Left lung (tissue), 10 donors: ENCODE measurements around the gene GTSE1. TPM values are rescaled to one million over a fixed set of nuclear protein-coding genes. Genes with fewer than 3 reads are reported as not detected.

Experiments
- ATAC-seq: fragments of 200-7000 bp; cut with Tn5 transposase; one replicate; pipeline ENCODE4 v1.9.1; 2020; ENCODE audit warnings: moderate library complexity
- DNase-seq, 4 donors: peaks; one replicate each; pipeline ENCODE4 v3.0.0-alpha.2; 2013 to 2020
- H3K27ac ChIP-seq, 2 donors: fragments of 200-600 bp; sonication (generic) in 1 of 2; one replicate each; pipeline versions ENCODE4 v1.5.0 to v1.8.0; 2020 to 2021
- H3K27me3 ChIP-seq, 2 donors: fragments of 200-600 bp; sonication (generic) in 1 of 2; one replicate each; pipeline versions ENCODE4 v1.5.0 to v1.8.0; 2020 to 2021
- H3K36me3 ChIP-seq, 2 donors: fragments of 200-600 bp; sonication (generic) in 1 of 2; one replicate each; pipeline versions ENCODE4 v1.5.0 to v1.8.0; 2020 to 2021
- H3K4me1 ChIP-seq, 2 donors: fragments of 200-600 bp; one replicate each; pipeline ENCODE4 v1.8.0; 2021
- H3K4me3 ChIP-seq, 2 donors: fragments of 200-600 bp; sonication (generic) in 1 of 2; one replicate each; pipeline versions ENCODE4 v1.5.0 to v1.8.0; 2020 to 2021; ENCODE audit warnings: mild to moderate bottlenecking in 1 of 2
- H3K9me3 ChIP-seq, 2 donors: fragments of 200-600 bp; sonication (generic) in 1 of 2; one replicate each; pipeline versions ENCODE4 v1.5.0 to v1.8.0; 2020 to 2021
- CTCF ChIP-seq, 2 donors: fragments of 200-600 bp; sonication (generic) in 1 of 2; IDR thresholded peaks; one replicate each; pipeline versions ENCODE4 v1.5.0 to v1.8.0; 2021; ENCODE audit warnings: antibody characterized with exemption in 2 of 2
- intact Hi-C, 2 donors: fragments of 100-400 bp; cut with DNase I; formaldehyde crosslinking; loops; one replicate each; pipeline versions ENCODE4 v1.11.2 to v1.14.2; 2022
- polyA plus RNA-seq, 6 donors: library from polyadenylated mRNA; unstranded; fragments of 120-200 nt; gene quantifications; one replicate each; pipeline ENCODE4 v1.2.1, GENCODE V29; 2013; ENCODE audit not compliant: insufficient read length in 6 of 6
- total RNA-seq, 2 donors: library from RNA; stranded (reverse); fragmentation: NEBNext Ultra II Directional; extraction: Animal tissue kit (Norgen Biotek cat#: 25700); gene quantifications; one replicate each; pipeline ENCODE4 v1.2.1, GENCODE V29; 2021
- donor health status: DM: no; HTN: yes; CAD: no.
- donor health status: DM: no; HTN: no; CAD: no.

The GTSE1 gene
- total and polyA plus RNA-seq, 8 donors: 1.5 to 30.6 (median 15.3) TPM

- Histone ChIP-seq H3K27me3 (no peaks in the 10 kb centered on the region), H3K27ac (peak overlapping the region in 1 of 2 donors; percentile 91), H3K4me1 (peaks cover 6 to 19% of the 10 kb centered on the region in 2 donors), H3K36me3 (no peaks in the 10 kb centered on the region), H3K4me3 (peak overlapping the region; percentile 71 to 75), H3K9me3 (no peaks in the 10 kb centered on the region)
- TF ChIP-seq CTCF (IDR thresholded peaks at IDR 0.05): no peak
- no peak for DNase-seq
- no peak for ATAC-seq
- intact Hi-C loops: no loop called here
These were observed 45.4 kb upstream of the GTSE1 start for GRCh38 chr22:46251266-46251665.

- no peak overlapping the region for H3K27ac ChIP-seq
- H3K9me3 ChIP-seq: no peaks in the 10 kb centered on the region
- H3K4me1 ChIP-seq: peaks cover 6 to 19% of the 10 kb centered on the region in 2 donors
- H3K36me3 ChIP-seq: no peaks in the 10 kb centered on the region
- no peak for TF ChIP-seq CTCF (IDR thresholded peaks at IDR 0.05)
- ATAC-seq: no peak
- H3K4me3 ChIP-seq: no peak overlapping the region
- intact Hi-C loops: no loop called here
- no peaks in the 10 kb centered on the region for H3K27me3 ChIP-seq
- no peak for DNase-seq
These were observed 44.8 kb upstream of the GTSE1 start for GRCh38 chr22:46251816-46252380.

GRCh38 chr22:46256358-46256958, 40.2 kb upstream of the GTSE1 start:
- Histone ChIP-seq H3K27me3 (peaks cover 0 to 6% of the 10 kb centered on the region in 2 donors), H3K27ac (no peak overlapping the region), H3K9me3 (no peaks in the 10 kb centered on the region), H3K4me1 (peaks cover 0 to 15% of the 10 kb centered on the region in 2 donors), H3K4me3 (no peak overlapping the region), H3K36me3 (no peaks in the 10 kb centered on the region)
- ATAC-seq (no peak), DNase-seq (no peak)
- no peak for TF ChIP-seq CTCF (IDR thresholded peaks at IDR 0.05)
- intact Hi-C loops: no loop called here

- no peak overlapping the region for H3K27ac ChIP-seq
- no peaks in the 10 kb centered on the region for H3K9me3 ChIP-seq
- peaks cover 0 to 25% of the 10 kb centered on the region in 2 donors for H3K27me3 ChIP-seq
- intact Hi-C loops: no loop called here
- no peak overlapping the region for H3K4me3 ChIP-seq
- TF ChIP-seq CTCF (IDR thresholded peaks at IDR 0.05): no peak
- no peak for DNase-seq
- H3K4me1 ChIP-seq: peaks cover 0 to 20% of the 10 kb centered on the region in 2 donors
- H3K36me3 ChIP-seq: no peaks in the 10 kb centered on the region
- ATAC-seq: no peak
These were observed 37.3 kb upstream of the GTSE1 start for GRCh38 chr22:46259374-46259773.

GRCh38 chr22:46260038-46260437, 36.6 kb upstream of the GTSE1 start:
- Histone ChIP-seq H3K4me3 (no peak overlapping the region), H3K36me3 (no peaks in the 10 kb centered on the region), H3K9me3 (no peaks in the 10 kb centered on the region), H3K4me1 (peaks cover 0 to 20% of the 10 kb centered on the region in 2 donors), H3K27me3 (peaks cover 0 to 25% of the 10 kb centered on the region in 2 donors), H3K27ac (no peak overlapping the region)
- DNase-seq (no peak), ATAC-seq (no peak)
- intact Hi-C loops: no loop called here
- TF ChIP-seq CTCF (IDR thresholded peaks at IDR 0.05): no peak
